Prostate gland (tissue), 2 donors: ENCODE measurements around the gene MOBP. TPM values are rescaled to one million over a fixed set of nuclear protein-coding genes. Genes with fewer than 3 reads are reported as not detected.

Experiments used
- DNase-seq: peaks from one replicate; pipeline ENCODE4 v3.0.0-alpha.2; 2019; ENCODE audit warnings: low spot score
- H3K27ac ChIP-seq, 2 donors: fragments of 200-600 bp; sonication (generic); 2 replicates each; pipeline ENCODE4 v1.5.1; 2017 to 2019
- H3K27me3 ChIP-seq: fragments of 200-600 bp; sonication (generic); replicated peaks from 2 replicates; pipeline ENCODE4 v1.5.1; 2019; ENCODE audit not compliant: insufficient read depth
- H3K36me3 ChIP-seq, 2 donors: fragments of 200-600 bp; sonication (generic); 1 replicate in 1 of 2; 2 replicates in 1 of 2; pipeline versions ENCODE4 v1.5.1 to v1.8.1; 2017 to 2019
- H3K4me1 ChIP-seq: fragments of 200-600 bp; sonication (generic); replicated peaks from 2 replicates; pipeline ENCODE4 v1.5.1; 2019
- H3K4me3 ChIP-seq, 2 donors: fragments of 200-600 bp; sonication (generic); 2 replicates each; pipeline ENCODE4 v1.5.1; 2017 to 2019
- H3K9me3 ChIP-seq: fragments of 200-600 bp; sonication (generic); 2 replicates; pipeline ENCODE4 v1.5.1; 2017
- CTCF ChIP-seq, 4 experiments: fragments of 200-600 bp in 2 of 4; fragments of 450-650 bp in 2 of 4; sonication (generic) in 2 of 4; IDR thresholded peaks; 1 replicate in 3 of 4; 2 replicates in 1 of 4; pipeline ENCODE4 v1.5.1; 2016 to 2019; ENCODE audit warnings: antibody characterized with exemption in 4 of 4, mild to moderate bottlenecking in 2 of 4, moderate library complexity in 2 of 4
- POLR2A ChIP-seq: fragments of 450-650 bp; IDR thresholded peaks from one replicate; pipeline ENCODE4 v1.6.1; 2016; ENCODE audit warnings: antibody characterized with exemption, mild to moderate bottlenecking
- POLR2AphosphoS5 ChIP-seq: sonication (generic); formaldehyde crosslinking; IDR thresholded peaks from one replicate; pipeline ENCODE4 v1.6.1; 2017; ENCODE audit warnings: antibody characterized with exemption
- WGBS: methylation state at CpG from one replicate; pipeline ENCODE4 v1.1.5; 2018; 5-methylcytosine and 5-hydroxymethylcytosine counted together
- intact Hi-C: fragments of 100-400 bp; cut with DNase I; formaldehyde crosslinking; loops from one replicate; pipeline ENCODE4 v1.14.2; 2022
- total RNA-seq, 2 donors: library from RNA; depleted of rRNA; stranded (reverse); fragments of >200 nt; gene quantifications; one replicate each; pipeline ENCODE4 v1.1.0, GENCODE V29; 2016

Gene MOBP
- total RNA-seq, 2 donors from 2014 or later = 2.4 TPM; not detected in 1

GRCh38 chr3:39433642-39434041, 33.8 kb upstream of the MOBP start:
- DNase-seq = no peak
- Histone ChIP-seq H3K27ac (no peak overlapping the region), H3K4me3 (no peak overlapping the region), H3K9me3 (no peaks in the 10 kb centered on the region), H3K4me1 (no peaks in the 10 kb centered on the region), H3K27me3 (no peaks in the 10 kb centered on the region), H3K36me3 (no peaks in the 10 kb centered on the region)
- WGBS = 83% methylated on average over 3 of the region's 3 CpGs
- intact Hi-C loops = no loop called here
- TF ChIP-seq POLR2AphosphoS5 (no peak), POLR2A (no peak), CTCF (IDR thresholded peaks at IDR 0.05) (no peak)

GRCh38 chr3:39434574-39434973, 32.9 kb upstream of the MOBP start:
- H3K9me3 ChIP-seq = no peaks in the 10 kb centered on the region
- no peak overlapping the region for H3K27ac ChIP-seq
- no peak overlapping the region for H3K4me3 ChIP-seq
- TF ChIP-seq CTCF (IDR thresholded peaks at IDR 0.05) = no peak
- no peak for TF ChIP-seq POLR2AphosphoS5
- TF ChIP-seq POLR2A = no peak
- H3K36me3 ChIP-seq = no peaks in the 10 kb centered on the region
- no peak for DNase-seq
- H3K4me1 ChIP-seq = no peaks in the 10 kb centered on the region
- no peaks in the 10 kb centered on the region for H3K27me3 ChIP-seq
- intact Hi-C loops = no loop called here
- WGBS = 69% methylated on average over 5 of the region's 5 CpGs

GRCh38 chr3:39435006-39435748, 32.3 kb upstream of the MOBP start:
- H3K9me3 ChIP-seq = no peaks in the 10 kb centered on the region
- H3K4me3 ChIP-seq = no peak overlapping the region
- intact Hi-C loops = no loop called here
- no peak overlapping the region for H3K27ac ChIP-seq
- no peak for TF ChIP-seq POLR2A
- TF ChIP-seq POLR2AphosphoS5 = no peak
- TF ChIP-seq CTCF (IDR thresholded peaks at IDR 0.05) = no peak
- H3K27me3 ChIP-seq = no peaks in the 10 kb centered on the region
- H3K36me3 ChIP-seq = no peaks in the 10 kb centered on the region
- no peak for DNase-seq
- 60% methylated on average over 1 of the region's 1 CpG for WGBS
- H3K4me1 ChIP-seq = no peaks in the 10 kb centered on the region

- intact Hi-C loops = no loop called here
Measured at GRCh38 chr3:39438880-39439279, 28.6 kb upstream of the MOBP start.

More at GRCh38 chr3:39438880-39439279, 28.6 kb upstream of the MOBP start:
- TF ChIP-seq CTCF (IDR thresholded peaks at IDR 0.05) (no peak), POLR2AphosphoS5 (no peak), POLR2A (no peak)
- H3K27me3 ChIP-seq = no peaks in the 10 kb centered on the region
- H3K9me3 ChIP-seq = no peaks in the 10 kb centered on the region
- no peak overlapping the region for H3K4me3 ChIP-seq
- no peak for DNase-seq
- 61% methylated on average over 4 of the region's 4 CpGs for WGBS
- no peaks in the 10 kb centered on the region for H3K4me1 ChIP-seq
- no peaks in the 10 kb centered on the region for H3K36me3 ChIP-seq
- no peak overlapping the region for H3K27ac ChIP-seq
